Hepatocyte (in vitro differentiated cells): Measurements from ENCODE around the gene FMN1.

Source experiments
- CTCF ChIP-seq: fragments of 200-600 bp; sonication (generic); IDR thresholded peaks from 2 replicates; pipeline ENCODE4 v1.5.1; 2016; ENCODE audit warnings: antibody characterized with exemption, mild to moderate bottlenecking; ENCODE audit not compliant: poor library complexity
- EZH2 ChIP-seq: fragments of 200-600 bp; sonication (generic); IDR thresholded peaks from 2 replicates; pipeline ENCODE4 v1.6.1; 2016; ENCODE audit warnings: antibody characterized with exemption, mild to moderate bottlenecking, borderline replicate concordance
- EZH2phosphoT487 ChIP-seq: fragments of 200-600 bp; sonication (generic); IDR thresholded peaks from one replicate; pipeline ENCODE4 v1.6.1; 2018; ENCODE audit warnings: antibody characterized with exemption, mild to moderate bottlenecking, low read depth, moderate library complexity; ENCODE audit not compliant: unreplicated experiment, severe bottlenecking

- TF ChIP-seq CTCF (no peak), EZH2 (no peak), EZH2phosphoT487 (no peak)
Observed at GRCh38 chr15:32823750-32824149, 370.8 kb downstream of the FMN1 start.
